ENCODE measurements around the gene SS18. TPM values are rescaled to one million over a fixed set of nuclear protein-coding genes. Genes with fewer than 3 reads are reported as not detected.

The SS18 gene
- total RNA-seq, 4 donors from 2014 or later, result 125 to 188 (median 151) TPM

GRCh38 chr18:26008096-26008495 lies 82.3 kb downstream of the SS18 start:
- Histone ChIP-seq H3K4me1 (no peaks in the 10 kb centered on the region), H3K9me3 (no peaks in the 10 kb centered on the region), H3K27ac (no peak overlapping the region), H3K36me3 (peaks cover 0 to 2% of the 10 kb centered on the region in 2 donors), H3K27me3 (no peaks in the 10 kb centered on the region), H3K4me3 (replicated peaks in 1 of 3) (no peak overlapping the region)
- intact Hi-C loops (cut with DNase I), result no loop called here
- WGBS, 2 donors, result 91 to 93% methylated on average over 1 of the region's 1 CpG
- TF ChIP-seq POLR2A (IDR thresholded peaks at IDR 0.05), result no peak
- TF ChIP-seq CTCF (IDR thresholded peaks at IDR 0.05), result no peak
- no peak for DNase-seq

DNA sequence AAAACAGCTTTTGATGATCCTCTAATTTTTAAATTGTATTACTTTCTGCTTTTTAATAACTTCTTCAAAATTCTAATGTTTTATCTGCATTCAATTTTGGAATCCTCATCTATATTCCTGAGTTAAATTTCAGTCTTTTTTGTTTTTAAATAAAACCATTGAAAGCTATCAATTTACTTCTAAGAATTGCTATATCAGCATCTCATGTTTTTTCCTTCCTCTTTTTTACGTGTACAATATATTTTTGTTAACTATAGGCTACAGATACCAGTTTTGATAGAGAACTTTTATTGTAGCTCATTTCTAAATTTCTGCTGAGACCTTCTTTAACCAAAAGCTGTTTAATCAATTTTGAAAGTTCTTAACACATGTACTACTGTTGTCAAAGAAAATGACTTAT lies 84.5 kb downstream of the SS18 start:
- Histone ChIP-seq H3K27ac (no peak overlapping the region), H3K27me3 (no peaks in the 10 kb centered on the region), H3K4me1 (no peaks in the 10 kb centered on the region), H3K36me3 (no peaks in the 10 kb centered on the region), H3K9me3 (no peaks in the 10 kb centered on the region), H3K4me3 (replicated peaks in 1 of 3) (no peak overlapping the region)
- WGBS, 2 donors, result 76 to 88% methylated on average over 1 of the region's 1 CpG
- intact Hi-C loops (cut with DNase I), result no loop called here
- TF ChIP-seq CTCF (IDR thresholded peaks at IDR 0.05) (no peak), POLR2A (IDR thresholded peaks at IDR 0.05) (no peak)
- DNase-seq, result no peak

GRCh38 chr18:26004832-26005231 lies 85.6 kb downstream of the SS18 start:
- H3K27me3 ChIP-seq, result no peaks in the 10 kb centered on the region
- TF ChIP-seq CTCF (IDR thresholded peaks at IDR 0.05) (no peak), POLR2A (IDR thresholded peaks at IDR 0.05) (no peak)
- no peaks in the 10 kb centered on the region for H3K36me3 ChIP-seq
- H3K4me3 ChIP-seq (replicated peaks in 1 of 3), result no peak overlapping the region
- no peak for DNase-seq
- intact Hi-C loops (cut with DNase I), result no loop called here
- no peak overlapping the region for H3K27ac ChIP-seq
- H3K9me3 ChIP-seq, result no peaks in the 10 kb centered on the region
- WGBS, 2 donors, result 79 to 86% methylated on average over 13 of the region's 13 CpGs
- H3K4me1 ChIP-seq, result no peaks in the 10 kb centered on the region

- Histone ChIP-seq H3K9me3 (no peaks in the 10 kb centered on the region), H3K4me1 (no peaks in the 10 kb centered on the region), H3K4me3 (replicated peaks in 1 of 3) (no peak overlapping the region), H3K27me3 (no peaks in the 10 kb centered on the region), H3K27ac (no peak overlapping the region), H3K36me3 (no peaks in the 10 kb centered on the region)
- DNase-seq, result no peak
- 84 to 86% methylated on average over 4 of the region's 4 CpGs for WGBS, 2 donors
- intact Hi-C loops (cut with DNase I), result no loop called here
- TF ChIP-seq POLR2A (IDR thresholded peaks at IDR 0.05), result no peak
- TF ChIP-seq CTCF (IDR thresholded peaks at IDR 0.05), result no peak
These were observed 86.6 kb downstream of the SS18 start for GRCh38 chr18:26003817-26004216.

GRCh38 chr18:26003356-26003755 lies 87.1 kb downstream of the SS18 start:
- WGBS, 2 donors, result 52 to 60% methylated on average over 2 of the region's 2 CpGs

More at GRCh38 chr18:26003356-26003755, 87.1 kb downstream of the SS18 start:
- peak; percentile 23 to 28 for DNase-seq
- Histone ChIP-seq H3K27ac (no peak overlapping the region), H3K4me1 (no peaks in the 10 kb centered on the region), H3K4me3 (replicated peaks in 1 of 3) (no peak overlapping the region), H3K36me3 (no peaks in the 10 kb centered on the region), H3K27me3 (no peaks in the 10 kb centered on the region), H3K9me3 (no peaks in the 10 kb centered on the region)
- TF ChIP-seq CTCF (IDR thresholded peaks at IDR 0.05), result no peak
- TF ChIP-seq POLR2A (IDR thresholded peaks at IDR 0.05), result no peak
- intact Hi-C loops (cut with DNase I), result no loop called here
